CD8-positive, alpha-beta memory T cell (primary cell): ENCODE measurements around the gene CLSTN3. TPM values are rescaled to one million over a fixed set of nuclear protein-coding genes. Genes with fewer than 3 reads are reported as not detected.

ENCODE experiments used
- CTCF ChIA-PET: fragments of 350-600 bp; sonication (Branson Sonifier 250); formaldehyde crosslinking; loops from one replicate; lab custom pipeline; 2021; ENCODE audit warnings: antibody characterized with exemption; lab: Charles Lee
- POLR2A ChIA-PET: fragments of 350-600 bp; sonication (Branson Sonifier 250); formaldehyde crosslinking; loops from one replicate; lab custom pipeline; 2021; ENCODE audit warnings: antibody characterized with exemption; lab: Charles Lee
- DNase-seq, 5 donors: peaks; one replicate each; pipeline versions ENCODE4 v3.0.0 to v3.0.0-alpha.2; 2020 to 2022; ENCODE audit warnings: mixed read lengths in 1 of 5
- H3K27ac ChIP-seq: one replicate; pipeline ENCODE4 v1.7.0; 2013; ENCODE audit warnings: low read depth, mild to moderate bottlenecking, low read length, moderate library complexity
- H3K27me3 ChIP-seq: 2 replicates; pipeline ENCODE4 v1.7.0; 2013; ENCODE audit warnings: low read length, mild to moderate bottlenecking; ENCODE audit not compliant: insufficient read depth, poor library complexity, severe bottlenecking
- H3K36me3 ChIP-seq: 2 replicates; pipeline ENCODE4 v1.7.0; 2013; ENCODE audit warnings: mild to moderate bottlenecking, low read length, moderate library complexity; ENCODE audit not compliant: insufficient read depth
- H3K4me1 ChIP-seq: 2 replicates; pipeline ENCODE4 v1.7.0; 2013; ENCODE audit warnings: mild to moderate bottlenecking, low read length, moderate library complexity; ENCODE audit not compliant: insufficient read depth
- H3K4me3 ChIP-seq: 2 replicates; pipeline ENCODE4 v1.7.0; 2013; ENCODE audit warnings: mild to moderate bottlenecking, low read length
- H3K9me3 ChIP-seq: 2 replicates; pipeline ENCODE4 v1.7.0; 2013; ENCODE audit warnings: mild to moderate bottlenecking, low read length
- H3K27ac Mint-ChIP-seq, 8 donors: one replicate each; pipeline ENCODE4 v1.8.0; 2020 to 2021; ENCODE audit warnings: mixed read lengths in 8 of 8, mild to moderate bottlenecking in 6 of 8, inconsistent platforms in 3 of 8, moderate library complexity in 3 of 8
- H3K27me3 Mint-ChIP-seq, 2 donors: one replicate each; pipeline ENCODE4 v1.8.0; 2020 to 2021; ENCODE audit warnings: mixed read lengths in 2 of 2, mild to moderate bottlenecking in 1 of 2, moderate library complexity in 1 of 2
- H3K36me3 Mint-ChIP-seq, 3 donors: one replicate each; pipeline ENCODE4 v1.8.0; 2020 to 2021; ENCODE audit warnings: mixed read lengths in 3 of 3, inconsistent platforms in 1 of 3, mild to moderate bottlenecking in 1 of 3
- H3K4me1 Mint-ChIP-seq, 3 donors: one replicate each; pipeline ENCODE4 v1.8.0; 2020 to 2021; ENCODE audit warnings: mixed read lengths in 3 of 3, inconsistent platforms in 1 of 3, mild to moderate bottlenecking in 1 of 3
- H3K4me3 Mint-ChIP-seq, 7 donors: one replicate each; pipeline ENCODE4 v1.8.0; 2020 to 2021; ENCODE audit warnings: mixed read lengths in 7 of 7, mild to moderate bottlenecking in 6 of 7, moderate library complexity in 4 of 7, inconsistent platforms in 2 of 7
- H3K9me3 Mint-ChIP-seq, 5 donors: one replicate each; pipeline ENCODE4 v1.8.0; 2020 to 2022; ENCODE audit warnings: mixed read lengths in 5 of 5, mild to moderate bottlenecking in 3 of 5, moderate library complexity in 2 of 5, inconsistent platforms in 1 of 5
- polyA plus RNA-seq: library from polyadenylated mRNA; unstranded; fragments of 300-500 nt; fragmentation: Illumina TruSeq; gene quantifications from one replicate; pipeline ENCODE4 v1.2.3, GENCODE V29; 2021
- total RNA-seq, 2 experiments: library from RNA; stranded (reverse); gene quantifications; one replicate each; pipeline ENCODE4 v1.2.3, GENCODE V29; 2021

CLSTN3 gene
- total and polyA plus RNA-seq, 3 experiments from 2014 or later, result 7.7 to 17.7 (median 16.5) TPM

DNA sequence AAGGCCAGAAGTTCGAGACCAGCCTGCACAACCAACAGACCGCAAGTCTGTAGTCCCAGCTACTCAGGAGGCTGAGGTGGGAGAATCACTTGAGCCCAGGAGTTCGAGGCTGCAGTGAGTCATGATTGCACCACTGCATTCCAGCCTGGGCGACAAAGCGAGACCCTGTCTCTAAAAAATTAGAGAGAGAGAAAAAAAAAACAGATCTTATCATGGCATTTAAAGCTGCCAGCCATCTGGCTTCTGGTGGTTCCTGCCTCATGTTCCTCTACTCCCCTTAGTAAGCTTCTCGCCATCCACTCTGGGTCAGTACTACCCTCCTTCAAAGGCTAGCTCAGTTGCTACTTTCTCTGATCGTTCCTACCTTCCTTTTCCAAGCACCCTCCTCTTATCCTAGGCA is 16.1 kb downstream of the CLSTN3 start:
- no peaks in the 10 kb centered on the region for H3K27me3 Mint-ChIP-seq

GRCh38 chr12:7146906-7147305 is 16.7 kb downstream of the CLSTN3 start:
- Mint-ChIP-seq H3K9me3 (no peaks in the 10 kb centered on the region), H3K27ac (no peak overlapping the region), H3K36me3 (peaks cover 0 to 84% (median 28%) of the 10 kb centered on the region in 3 donors), H3K4me1 (peaks cover 1 to 3% (median 2%) of the 10 kb centered on the region in 3 donors), H3K27me3 (no peaks in the 10 kb centered on the region), H3K4me3 (no peak overlapping the region)
- H3K36me3 ChIP-seq, result peaks cover 28% of the 10 kb centered on the region
- H3K27me3 ChIP-seq, result no peaks in the 10 kb centered on the region
- no peak overlapping the region for H3K27ac ChIP-seq
- no peaks in the 10 kb centered on the region for H3K9me3 ChIP-seq
- H3K4me1 ChIP-seq, result no peaks in the 10 kb centered on the region
- no peak overlapping the region for H3K4me3 ChIP-seq
- DNase-seq, result no peak
- CTCF ChIA-PET, result no interaction called here
- POLR2A ChIA-PET, result no interaction called here

More for the DNA sequence above, 16.1 kb downstream of the CLSTN3 start:
- Mint-ChIP-seq H3K4me3 (no peak overlapping the region), H3K27ac (peak overlapping the region in 1 of 8 donors; percentile 12), H3K36me3 (peaks cover 0 to 84% (median 31%) of the 10 kb centered on the region in 3 donors), H3K4me1 (peaks cover 3 to 6% (median 3%) of the 10 kb centered on the region in 3 donors), H3K9me3 (no peaks in the 10 kb centered on the region)
- no peak for DNase-seq
- no peaks in the 10 kb centered on the region for H3K9me3 ChIP-seq
- H3K27me3 ChIP-seq, result no peaks in the 10 kb centered on the region
- POLR2A ChIA-PET, result no interaction called here
- CTCF ChIA-PET, result interaction anchor here (0.9 to 1.8 kb wide), 3 partner anchors 9 to 136 kb away, joined by 3 to 4 read pairs (median 4); no protein-coding TSS in a partner anchor
- H3K27ac ChIP-seq, result no peak overlapping the region
- no peaks in the 10 kb centered on the region for H3K4me1 ChIP-seq
- peaks cover 27% of the 10 kb centered on the region for H3K36me3 ChIP-seq
- H3K4me3 ChIP-seq, result no peak overlapping the region

DNA sequence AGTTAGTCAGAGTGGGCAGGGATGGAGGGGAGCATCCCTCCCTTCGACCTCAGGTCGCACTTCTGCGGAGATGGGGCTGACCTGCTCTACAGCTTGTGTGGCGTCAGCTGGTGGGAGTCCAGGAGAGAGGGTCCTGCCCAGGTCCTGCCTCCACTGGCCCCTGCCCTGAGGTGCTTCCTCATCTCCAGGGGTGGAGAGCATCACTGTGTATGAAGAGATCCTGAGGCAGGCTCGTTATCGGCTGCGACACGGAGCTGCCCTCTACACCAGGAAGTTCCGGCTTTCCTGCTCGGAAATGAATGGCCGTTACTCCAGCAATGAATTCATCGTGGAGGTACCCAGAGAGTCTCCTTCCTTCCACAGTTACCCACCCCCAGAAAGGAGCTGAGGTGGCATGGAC is 20.2 kb downstream of the CLSTN3 start:
- H3K36me3 Mint-ChIP-seq, result peaks cover 10 to 89% (median 32%) of the 10 kb centered on the region in 3 donors
- CTCF ChIA-PET, result interaction anchor here (1.4 kb wide), 2 partner anchors 9 to 315 kb away, joined by 3 to 5 read pairs; no protein-coding TSS in a partner anchor
- Histone ChIP-seq H3K36me3 (peaks cover 20% of the 10 kb centered on the region), H3K9me3 (no peaks in the 10 kb centered on the region), H3K4me1 (no peaks in the 10 kb centered on the region), H3K27ac (no peak overlapping the region), H3K4me3 (no peak overlapping the region), H3K27me3 (no peaks in the 10 kb centered on the region)
- H3K4me3 Mint-ChIP-seq, result no peak overlapping the region
- DNase-seq, result no peak
- H3K27ac Mint-ChIP-seq, result peak overlapping the region in 1 of 8 donors; percentile 65
- POLR2A ChIA-PET, result no interaction called here
- no peaks in the 10 kb centered on the region for H3K27me3 Mint-ChIP-seq
- peaks cover 0 to 3% (median 0%) of the 10 kb centered on the region in 3 donors for H3K4me1 Mint-ChIP-seq
- H3K9me3 Mint-ChIP-seq, result no peaks in the 10 kb centered on the region

DNA sequence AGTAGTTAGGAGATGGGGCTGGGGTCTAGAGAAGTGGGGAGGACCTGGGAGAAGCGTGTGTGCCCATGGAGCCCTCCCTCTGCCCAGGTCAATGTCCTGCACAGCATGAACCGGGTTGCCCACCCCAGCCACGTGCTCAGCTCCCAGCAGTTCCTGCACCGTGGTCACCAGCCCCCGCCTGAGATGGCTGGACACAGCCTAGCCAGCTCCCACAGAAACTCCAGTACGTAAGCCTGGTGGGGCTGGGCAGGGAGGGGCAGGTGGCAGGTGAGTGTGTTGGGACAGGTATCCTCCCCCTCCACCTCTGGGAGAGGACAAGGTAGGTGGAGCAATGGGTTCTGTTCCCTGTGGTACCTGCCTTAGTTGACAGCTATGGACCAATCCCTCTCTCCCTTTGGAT is 20.7 kb downstream of the CLSTN3 start:
- H3K36me3 Mint-ChIP-seq, result peaks cover 10 to 88% (median 30%) of the 10 kb centered on the region in 3 donors
- Histone ChIP-seq H3K4me3 (no peak overlapping the region), H3K9me3 (no peaks in the 10 kb centered on the region), H3K4me1 (no peaks in the 10 kb centered on the region), H3K27me3 (no peaks in the 10 kb centered on the region), H3K27ac (no peak overlapping the region), H3K36me3 (peaks cover 20% of the 10 kb centered on the region)
- peak overlapping the region in 1 of 8 donors; percentile 68 for H3K27ac Mint-ChIP-seq
- H3K4me3 Mint-ChIP-seq, result no peak overlapping the region
- H3K9me3 Mint-ChIP-seq, result no peaks in the 10 kb centered on the region
- no peaks in the 10 kb centered on the region for H3K27me3 Mint-ChIP-seq
- POLR2A ChIA-PET, result no interaction called here
- peaks cover 0 to 3% (median 0%) of the 10 kb centered on the region in 3 donors for H3K4me1 Mint-ChIP-seq
- no peak for DNase-seq
- CTCF ChIA-PET, result interaction anchor here (1.4 kb wide), 1 partner anchor 316 kb away, joined by 3 read pairs; no protein-coding TSS in a partner anchor

GRCh38 chr12:7151532-7151931 is 21.4 kb downstream of the CLSTN3 start:
- H3K36me3 ChIP-seq, result peaks cover 20% of the 10 kb centered on the region
- CTCF ChIA-PET, result no interaction called here
- no peaks in the 10 kb centered on the region for H3K9me3 Mint-ChIP-seq

DNA sequence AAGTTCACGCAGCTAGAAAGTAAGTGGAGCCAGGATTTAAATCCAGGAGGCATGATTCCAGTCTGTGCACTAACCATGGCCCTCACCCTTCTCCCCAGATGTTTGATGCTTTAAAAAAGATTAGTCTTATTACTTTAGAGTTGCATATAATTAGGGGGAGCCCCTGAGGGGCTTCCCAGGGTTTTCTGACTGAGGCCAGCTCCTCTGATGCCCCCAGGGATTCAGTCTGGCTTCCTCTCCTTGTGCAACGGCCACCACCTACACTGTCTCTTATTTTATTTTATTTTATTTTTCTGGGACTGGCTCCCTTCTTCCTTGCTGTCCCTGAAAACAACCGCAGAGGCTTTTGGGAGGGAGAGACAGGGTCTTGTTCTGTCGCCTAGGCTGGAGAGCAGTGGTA is 22.6 kb downstream of the CLSTN3 start:
- H3K36me3 ChIP-seq, result peaks cover 20% of the 10 kb centered on the region
- no peaks in the 10 kb centered on the region for H3K27me3 ChIP-seq
- no peaks in the 10 kb centered on the region for H3K27me3 Mint-ChIP-seq
- no peak overlapping the region for H3K4me3 Mint-ChIP-seq
- H3K4me1 Mint-ChIP-seq, result peaks cover 0 to 2% (median 0%) of the 10 kb centered on the region in 3 donors
- CTCF ChIA-PET, result interaction anchor here (1.0 to 1.6 kb wide), 4 partner anchors 8 to 15 kb away, joined by 3 to 6 read pairs (median 3); no protein-coding TSS in a partner anchor
- no peak overlapping the region for H3K27ac ChIP-seq
- no peaks in the 10 kb centered on the region for H3K9me3 ChIP-seq
- POLR2A ChIA-PET, result no interaction called here
- H3K9me3 Mint-ChIP-seq, result no peaks in the 10 kb centered on the region
- peak overlapping the region in 2 of 8 donors; percentile 47 to 54 for H3K27ac Mint-ChIP-seq
- H3K36me3 Mint-ChIP-seq, result peaks cover 10 to 95% (median 24%) of the 10 kb centered on the region in 3 donors
- no peaks in the 10 kb centered on the region for H3K4me1 ChIP-seq
- H3K4me3 ChIP-seq, result no peak overlapping the region
- DNase-seq, result no peak

More at GRCh38 chr12:7151532-7151931, 21.4 kb downstream of the CLSTN3 start:
- Mint-ChIP-seq H3K4me1 (peaks cover 0 to 2% (median 0%) of the 10 kb centered on the region in 3 donors), H3K27ac (no peak overlapping the region), H3K4me3 (no peak overlapping the region), H3K36me3 (peaks cover 10 to 89% (median 27%) of the 10 kb centered on the region in 3 donors), H3K27me3 (no peaks in the 10 kb centered on the region)
- Histone ChIP-seq H3K27ac (no peak overlapping the region), H3K27me3 (no peaks in the 10 kb centered on the region), H3K4me3 (no peak overlapping the region), H3K4me1 (no peaks in the 10 kb centered on the region), H3K9me3 (no peaks in the 10 kb centered on the region)
- POLR2A ChIA-PET, result no interaction called here
- DNase-seq, result no peak

- Mint-ChIP-seq H3K36me3 (peaks cover 10 to 88% (median 21%) of the 10 kb centered on the region in 3 donors), H3K4me3 (no peak overlapping the region), H3K4me1 (peaks cover 0 to 2% (median 0%) of the 10 kb centered on the region in 3 donors), H3K27me3 (no peaks in the 10 kb centered on the region), H3K27ac (no peak overlapping the region), H3K9me3 (no peaks in the 10 kb centered on the region)
- no peaks in the 10 kb centered on the region for H3K9me3 ChIP-seq
- no peak overlapping the region for H3K27ac ChIP-seq
- no peaks in the 10 kb centered on the region for H3K4me1 ChIP-seq
- DNase-seq, result no peak
- POLR2A ChIA-PET, result no interaction called here
- CTCF ChIA-PET, result interaction anchor here (1.0 to 1.6 kb wide), 3 partner anchors 9 to 12 kb away, joined by 3 to 6 read pairs (median 3); no protein-coding TSS in a partner anchor
- H3K4me3 ChIP-seq, result no peak overlapping the region
- H3K27me3 ChIP-seq, result no peaks in the 10 kb centered on the region
- peaks cover 10% of the 10 kb centered on the region for H3K36me3 ChIP-seq
These were observed 23.9 kb downstream of the CLSTN3 start for GRCh38 chr12:7154042-7154441.

DNA sequence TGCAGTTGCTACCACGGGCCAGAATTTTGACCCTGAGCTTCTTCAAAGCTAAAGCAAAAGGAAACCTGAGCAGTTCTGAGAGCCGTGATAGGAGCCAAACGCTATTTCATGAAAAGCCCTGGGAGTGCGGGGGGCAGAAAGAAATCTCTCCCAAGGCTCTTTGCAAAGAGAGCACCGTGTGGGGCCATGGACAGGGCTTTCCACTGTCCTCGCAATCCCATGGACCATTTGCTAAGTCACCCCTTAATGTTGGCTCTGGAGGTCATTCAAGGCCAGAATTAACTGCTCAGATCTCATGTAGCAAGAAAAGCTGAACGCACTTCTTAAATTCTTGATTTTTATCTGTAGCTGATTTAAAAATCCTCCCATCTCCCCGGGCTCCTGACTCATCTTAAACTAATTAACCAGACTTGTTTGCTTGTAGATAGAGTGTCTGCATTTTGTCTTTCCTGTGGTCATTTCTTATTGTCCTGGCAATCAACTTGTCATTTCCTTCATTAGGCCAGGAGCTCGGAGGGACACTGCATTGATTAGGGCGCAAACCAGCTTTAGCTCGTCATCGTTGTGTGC is 24.8 kb downstream of the CLSTN3 start:
- POLR2A ChIA-PET, result interaction anchor here (0.6 kb wide), 1 partner anchor 111 kb away, joined by 5 read pairs; no protein-coding TSS in a partner anchor
- CTCF ChIA-PET, result interaction anchor here (1.3 kb wide), 1 partner anchor 9 kb away, joined by 4 read pairs; no protein-coding TSS in a partner anchor
- no peaks in the 10 kb centered on the region for H3K27me3 Mint-ChIP-seq
- H3K9me3 Mint-ChIP-seq, result no peaks in the 10 kb centered on the region
- H3K36me3 Mint-ChIP-seq, result peaks cover 10 to 83% (median 18%) of the 10 kb centered on the region in 3 donors
- no peak for DNase-seq
- H3K4me3 Mint-ChIP-seq, result no peak overlapping the region
- peak overlapping the region in 1 of 8 donors; percentile 0 for H3K27ac Mint-ChIP-seq
- no peaks in the 10 kb centered on the region for H3K27me3 ChIP-seq
- no peak overlapping the region for H3K27ac ChIP-seq
- H3K9me3 ChIP-seq, result no peaks in the 10 kb centered on the region
- no peaks in the 10 kb centered on the region for H3K4me1 Mint-ChIP-seq
- H3K36me3 ChIP-seq, result peaks cover 6% of the 10 kb centered on the region
- H3K4me3 ChIP-seq, result no peak overlapping the region
- no peaks in the 10 kb centered on the region for H3K4me1 ChIP-seq
